ENCODE data around the gene REEP3. TPM values are rescaled to one million over a fixed set of nuclear protein-coding genes. Genes with fewer than 3 reads are reported as not detected.
A peak's percentile ranks its signal among the peaks of the same experiment; 100 is the strongest.

Gene REEP3
- total RNA-seq, 1 experiment from 2014 or later = 135 TPM

DNA sequence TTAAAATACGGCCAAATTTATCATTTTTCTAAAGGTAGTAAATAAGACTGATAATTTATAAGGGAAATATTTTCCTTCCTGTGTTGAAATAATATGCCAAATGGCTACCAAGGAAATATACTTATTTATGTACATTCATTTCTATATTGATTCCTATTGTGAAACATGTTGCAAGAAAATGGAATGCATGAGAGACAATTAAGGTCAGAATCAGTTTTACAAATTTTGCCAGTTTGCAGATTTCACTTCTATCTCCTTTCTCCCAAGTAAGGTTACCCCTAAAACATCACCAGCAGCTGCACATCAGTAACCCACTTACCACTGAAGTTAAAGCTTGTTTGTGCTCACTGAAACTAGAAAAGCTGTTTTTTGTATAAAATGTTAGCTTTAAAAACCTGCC, 19.2 kb upstream of the REEP3 start:
- ChIA-PET CTCF (no interaction called here), POLR2A (interaction anchor here (0.6 kb wide), 1 partner anchor 68 kb away, joined by 11 read pairs; no protein-coding TSS in a partner anchor)
- Histone ChIP-seq H3K27ac (ENCODE audit: low read length) (no peak overlapping the region), H3K9me3 (ENCODE audit: control insufficient read depth, insufficient read depth, low read depth, low read length) (no peaks in the 10 kb centered on the region), H3K27me3 (ENCODE audit: control insufficient read depth, insufficient read depth, low read length) (no peaks in the 10 kb centered on the region), H3K36me3 (ENCODE audit: control insufficient read depth, insufficient read depth, low read length) (no peaks in the 10 kb centered on the region), H3K4me3 (ENCODE audit: low read depth in 2 of 2, low read length in 2 of 2) (no peak overlapping the region), H3K4me1 (ENCODE audit: control insufficient read depth, insufficient read depth, low read length) (peaks cover 13% of the 10 kb centered on the region)
- no peak for ATAC-seq
- intact Hi-C loops (cut with micrococcal nuclease; ENCODE audit: unreplicated experiment) = no loop called here
- no peak for DNase-seq (ENCODE audit: low read depth, low spot score)
- in situ Hi-C loops (cut with HindIII; ENCODE audit: low pct_unique_long_range_greater_than_20kb, low sequenced_read_pairs) = no loop called here
- TF ChIP-seq POLR2AphosphoS5 (IDR thresholded peaks at IDR 0.05; ENCODE audit: low read depth, low read length) (no peak), TCF7L2 (IDR thresholded peaks at IDR 0.05; ENCODE audit: low read depth, low read length) (no peak), SIN3A (IDR thresholded peaks at IDR 0.05; ENCODE audit: borderline replicate concordance, insufficient read depth, low read depth, low read length) (no peak)
- TF ChIP-seq, protein P1, sequence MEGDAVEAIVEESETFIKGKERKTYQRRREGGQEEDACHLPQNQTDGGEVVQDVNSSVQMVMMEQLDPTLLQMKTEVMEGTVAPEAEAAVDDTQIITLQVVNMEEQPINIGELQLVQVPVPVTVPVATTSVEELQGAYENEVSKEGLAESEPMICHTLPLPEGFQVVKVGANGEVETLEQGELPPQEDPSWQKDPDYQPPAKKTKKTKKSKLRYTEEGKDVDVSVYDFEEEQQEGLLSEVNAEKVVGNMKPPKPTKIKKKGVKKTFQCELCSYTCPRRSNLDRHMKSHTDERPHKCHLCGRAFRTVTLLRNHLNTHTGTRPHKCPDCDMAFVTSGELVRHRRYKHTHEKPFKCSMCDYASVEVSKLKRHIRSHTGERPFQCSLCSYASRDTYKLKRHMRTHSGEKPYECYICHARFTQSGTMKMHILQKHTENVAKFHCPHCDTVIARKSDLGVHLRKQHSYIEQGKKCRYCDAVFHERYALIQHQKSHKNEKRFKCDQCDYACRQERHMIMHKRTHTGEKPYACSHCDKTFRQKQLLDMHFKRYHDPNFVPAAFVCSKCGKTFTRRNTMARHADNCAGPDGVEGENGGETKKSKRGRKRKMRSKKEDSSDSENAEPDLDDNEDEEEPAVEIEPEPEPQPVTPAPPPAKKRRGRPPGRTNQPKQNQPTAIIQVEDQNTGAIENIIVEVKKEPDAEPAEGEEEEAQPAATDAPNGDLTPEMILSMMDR (IDR thresholded peaks at IDR 0.05) = no peak
- TF ChIP-seq, protein P2, sequence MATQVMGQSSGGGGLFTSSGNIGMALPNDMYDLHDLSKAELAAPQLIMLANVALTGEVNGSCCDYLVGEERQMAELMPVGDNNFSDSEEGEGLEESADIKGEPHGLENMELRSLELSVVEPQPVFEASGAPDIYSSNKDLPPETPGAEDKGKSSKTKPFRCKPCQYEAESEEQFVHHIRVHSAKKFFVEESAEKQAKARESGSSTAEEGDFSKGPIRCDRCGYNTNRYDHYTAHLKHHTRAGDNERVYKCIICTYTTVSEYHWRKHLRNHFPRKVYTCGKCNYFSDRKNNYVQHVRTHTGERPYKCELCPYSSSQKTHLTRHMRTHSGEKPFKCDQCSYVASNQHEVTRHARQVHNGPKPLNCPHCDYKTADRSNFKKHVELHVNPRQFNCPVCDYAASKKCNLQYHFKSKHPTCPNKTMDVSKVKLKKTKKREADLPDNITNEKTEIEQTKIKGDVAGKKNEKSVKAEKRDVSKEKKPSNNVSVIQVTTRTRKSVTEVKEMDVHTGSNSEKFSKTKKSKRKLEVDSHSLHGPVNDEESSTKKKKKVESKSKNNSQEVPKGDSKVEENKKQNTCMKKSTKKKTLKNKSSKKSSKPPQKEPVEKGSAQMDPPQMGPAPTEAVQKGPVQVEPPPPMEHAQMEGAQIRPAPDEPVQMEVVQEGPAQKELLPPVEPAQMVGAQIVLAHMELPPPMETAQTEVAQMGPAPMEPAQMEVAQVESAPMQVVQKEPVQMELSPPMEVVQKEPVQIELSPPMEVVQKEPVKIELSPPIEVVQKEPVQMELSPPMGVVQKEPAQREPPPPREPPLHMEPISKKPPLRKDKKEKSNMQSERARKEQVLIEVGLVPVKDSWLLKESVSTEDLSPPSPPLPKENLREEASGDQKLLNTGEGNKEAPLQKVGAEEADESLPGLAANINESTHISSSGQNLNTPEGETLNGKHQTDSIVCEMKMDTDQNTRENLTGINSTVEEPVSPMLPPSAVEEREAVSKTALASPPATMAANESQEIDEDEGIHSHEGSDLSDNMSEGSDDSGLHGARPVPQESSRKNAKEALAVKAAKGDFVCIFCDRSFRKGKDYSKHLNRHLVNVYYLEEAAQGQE (IDR thresholded peaks at IDR 0.05; ENCODE audit: insufficient read depth in 1 of 2, low read depth in 2 of 2, low read length in 1 of 2) = no peak
- no TSS peak for BruUV-seq (replicated peaks)

DNA sequence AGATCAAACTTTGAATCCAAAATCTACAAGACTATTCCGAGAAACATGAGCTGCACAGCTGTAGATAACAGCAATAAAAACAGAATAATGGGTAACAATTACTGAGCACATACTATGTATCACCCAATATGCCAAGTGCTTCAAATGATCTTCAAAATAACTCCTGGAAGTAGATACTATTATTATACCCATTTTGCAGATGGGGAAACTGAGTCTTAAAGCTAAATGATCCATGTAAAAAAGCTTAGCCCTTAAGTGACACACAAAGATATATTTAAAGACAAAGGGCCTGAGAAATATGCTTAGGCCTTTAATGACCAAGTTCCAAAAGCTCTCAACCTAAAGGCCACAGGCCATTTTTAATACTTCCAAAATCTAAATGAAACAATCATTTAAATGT, 18.4 kb upstream of the REEP3 start:
- Histone ChIP-seq H3K4me3 (ENCODE audit: low read depth in 2 of 2, low read length in 2 of 2) (no peak overlapping the region), H3K9me3 (ENCODE audit: control insufficient read depth, insufficient read depth, low read depth, low read length) (no peaks in the 10 kb centered on the region), H3K4me1 (ENCODE audit: control insufficient read depth, insufficient read depth, low read length) (peaks cover 13% of the 10 kb centered on the region), H3K36me3 (ENCODE audit: control insufficient read depth, insufficient read depth, low read length) (no peaks in the 10 kb centered on the region), H3K27ac (ENCODE audit: low read length) (no peak overlapping the region), H3K27me3 (ENCODE audit: control insufficient read depth, insufficient read depth, low read length) (no peaks in the 10 kb centered on the region)
- CTCF ChIA-PET = no interaction called here
- intact Hi-C loops (cut with micrococcal nuclease; ENCODE audit: unreplicated experiment) (no loop called here), in situ Hi-C loops (cut with HindIII; ENCODE audit: low pct_unique_long_range_greater_than_20kb, low sequenced_read_pairs) (no loop called here)
- ATAC-seq = no peak
- TF ChIP-seq, protein P1 (IDR thresholded peaks at IDR 0.05) = no peak
- TF ChIP-seq, protein P2 (IDR thresholded peaks at IDR 0.05; ENCODE audit: insufficient read depth in 1 of 2, low read depth in 2 of 2, low read length in 1 of 2) = no peak
- TF ChIP-seq TCF7L2 (IDR thresholded peaks at IDR 0.05; ENCODE audit: low read depth, low read length) (no peak), POLR2AphosphoS5 (IDR thresholded peaks at IDR 0.05; ENCODE audit: low read depth, low read length) (no peak), SIN3A (IDR thresholded peaks at IDR 0.05; ENCODE audit: borderline replicate concordance, insufficient read depth, low read depth, low read length) (no peak)
- DNase-seq (ENCODE audit: low read depth, low spot score) = no peak
- TSS peak; percentile 34 for BruUV-seq (replicated peaks)
- POLR2A ChIA-PET = interaction anchor here (0.5 to 0.6 kb wide), 2 partner anchors 231 to 347 kb away, joined by 3 to 9 read pairs; no protein-coding TSS in a partner anchor
